HCT116 (cell line): ENCODE measurements around the gene ZNF133.

Source experiments
- JUND ChIP-seq: IDR thresholded peaks from 2 replicates; pipeline ENCODE4 v1.6.1; 2012
- POLR2A ChIP-seq: IDR thresholded peaks from 2 replicates; pipeline ENCODE4 v1.7.0; 2011; ENCODE audit warnings: borderline replicate concordance; ENCODE audit not compliant: insufficient read depth, insufficient read length; ENCODE audit errors: extremely low read depth
- SP1 ChIP-seq: IDR thresholded peaks from 2 replicates; pipeline ENCODE4 v1.6.1; 2012; ENCODE audit warnings: low read depth
- TF ChIP-seq, protein P1 (sequence below), 3 experiments: fragments of 200-600 bp in 1 of 3; sonication (generic) in 1 of 3; IDR thresholded peaks in 2 of 3; conservative IDR thresholded peaks in 1 of 3; 2 replicates each; pipeline ENCODE4 v1.5.1; 2012 to 2017; ENCODE audit warnings: low read depth in 2 of 3, low read length in 2 of 3, antibody characterized with exemption in 1 of 3, borderline replicate concordance in 1 of 3, control low read depth in 1 of 3, mild to moderate bottlenecking in 1 of 3, mixed read lengths in 1 of 3, mixed run types in 1 of 3, moderate library complexity in 1 of 3; ENCODE audit not compliant: insufficient read depth in 1 of 3

DNA sequence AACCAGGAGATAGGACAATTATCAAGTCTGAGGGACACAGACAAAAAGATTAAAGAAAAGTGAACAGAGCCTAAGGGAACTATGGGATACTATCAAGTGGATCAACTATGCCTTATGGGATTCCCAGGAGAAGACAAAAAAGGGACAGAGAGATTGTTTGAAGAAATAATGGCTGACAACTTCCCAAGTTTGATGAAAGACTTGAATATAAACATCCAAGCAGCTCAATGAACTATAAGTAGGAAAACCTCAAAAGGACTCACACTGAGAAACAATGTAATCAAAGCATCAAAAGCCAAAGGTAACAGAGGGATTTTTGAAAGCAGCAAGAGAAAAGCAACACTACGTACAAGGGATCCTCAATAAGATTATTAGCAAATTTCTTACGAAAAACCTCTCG, 11.0 kb downstream of the ZNF133 start:
- TF ChIP-seq SP1, result no peak
- TF ChIP-seq, protein P1, sequence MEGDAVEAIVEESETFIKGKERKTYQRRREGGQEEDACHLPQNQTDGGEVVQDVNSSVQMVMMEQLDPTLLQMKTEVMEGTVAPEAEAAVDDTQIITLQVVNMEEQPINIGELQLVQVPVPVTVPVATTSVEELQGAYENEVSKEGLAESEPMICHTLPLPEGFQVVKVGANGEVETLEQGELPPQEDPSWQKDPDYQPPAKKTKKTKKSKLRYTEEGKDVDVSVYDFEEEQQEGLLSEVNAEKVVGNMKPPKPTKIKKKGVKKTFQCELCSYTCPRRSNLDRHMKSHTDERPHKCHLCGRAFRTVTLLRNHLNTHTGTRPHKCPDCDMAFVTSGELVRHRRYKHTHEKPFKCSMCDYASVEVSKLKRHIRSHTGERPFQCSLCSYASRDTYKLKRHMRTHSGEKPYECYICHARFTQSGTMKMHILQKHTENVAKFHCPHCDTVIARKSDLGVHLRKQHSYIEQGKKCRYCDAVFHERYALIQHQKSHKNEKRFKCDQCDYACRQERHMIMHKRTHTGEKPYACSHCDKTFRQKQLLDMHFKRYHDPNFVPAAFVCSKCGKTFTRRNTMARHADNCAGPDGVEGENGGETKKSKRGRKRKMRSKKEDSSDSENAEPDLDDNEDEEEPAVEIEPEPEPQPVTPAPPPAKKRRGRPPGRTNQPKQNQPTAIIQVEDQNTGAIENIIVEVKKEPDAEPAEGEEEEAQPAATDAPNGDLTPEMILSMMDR (IDR thresholded peaks at IDR 0.05 in 2 of 3, conservative IDR thresholded peaks at IDR 0.05 in 1 of 3; ENCODE audit: borderline replicate concordance in 1 of 3, insufficient read depth in 1 of 3, low read depth in 2 of 3, low read length in 2 of 3), result no peak
- TF ChIP-seq JUND, result no peak
- no peak for TF ChIP-seq POLR2A
